VCaP (cell line): ENCODE results near the gene MYO15B.

Source experiments
- H3K27ac ChIP-seq: fragments of 450-650 bp; 2 replicates; pipeline ENCODE4 v1.5.1; 2017
- CTCF ChIP-seq: fragments of 450-650 bp; conservative IDR thresholded peaks from 2 replicates; pipeline ENCODE4 v1.5.1; 2017; ENCODE audit warnings: mild to moderate bottlenecking, moderate library complexity

The MYO15B gene

GRCh38 chr17:75667825-75668224 is 80.2 kb downstream of the MYO15B start:
- no peak for TF ChIP-seq CTCF
- H3K27ac ChIP-seq, result peak overlapping the region; percentile 69; the same call in 1 of the 2 replicates

GRCh38 chr17:75668489-75668888 is 80.9 kb downstream of the MYO15B start:
- no peak for TF ChIP-seq CTCF
- no peak overlapping the region for H3K27ac ChIP-seq

GRCh38 chr17:75670868-75671267 is 83.3 kb downstream of the MYO15B start:
- H3K27ac ChIP-seq, result no peak overlapping the region
- TF ChIP-seq CTCF, result no peak

- H3K27ac ChIP-seq, result no peak overlapping the region
- TF ChIP-seq CTCF, result no peak
These were observed 84.4 kb downstream of the MYO15B start for GRCh38 chr17:75672011-75672410.

- no peak overlapping the region for H3K27ac ChIP-seq
- no peak for TF ChIP-seq CTCF
These were observed 85.9 kb downstream of the MYO15B start for GRCh38 chr17:75673487-75673886.
